ENCODE measurements around the gene PACSIN3. TPM values are rescaled to one million over a fixed set of nuclear protein-coding genes. Genes with fewer than 3 reads are reported as not detected.
A peak's percentile ranks its signal among the peaks of the same experiment; 100 is the strongest.

The PACSIN3 gene
- total RNA-seq, 1 experiment from 2014 or later: 32.0 TPM

- no peak overlapping the region for H3K4me3 ChIP-seq (ENCODE audit: low read depth, low read length, poor library complexity, severe bottlenecking)
- ChIA-PET CTCF (interaction anchor here (0.6 kb wide), 1 partner anchor 149 kb away, joined by 4 read pairs; no protein-coding TSS in a partner anchor), POLR2A (ENCODE audit: low non-redundant PET) (no interaction called here)
- intact Hi-C loops (cut with micrococcal nuclease; ENCODE audit: unreplicated experiment): no loop called here
- no peaks in the 10 kb centered on the region for H3K9me3 ChIP-seq (ENCODE audit: low read depth, low read length, poor library complexity, severe bottlenecking)
- no peaks in the 10 kb centered on the region for H3K4me1 ChIP-seq (ENCODE audit: insufficient read depth, low read length, poor library complexity, severe bottlenecking)
- BruUV-seq (replicated peaks): TSS peak; percentile 4
- H3K36me3 ChIP-seq (ENCODE audit: insufficient read depth, low read length, poor library complexity, severe bottlenecking): peaks cover 59% of the 10 kb centered on the region
- H3K27me3 ChIP-seq (replicated peaks; ENCODE audit: insufficient read depth, low read depth, low read length, poor library complexity): no peaks in the 10 kb centered on the region
- TF ChIP-seq EZH2 (IDR thresholded peaks at IDR 0.05; ENCODE audit: borderline replicate concordance, low read depth, low read length, poor library complexity, severe bottlenecking): no peak
- TF ChIP-seq, protein P1, sequence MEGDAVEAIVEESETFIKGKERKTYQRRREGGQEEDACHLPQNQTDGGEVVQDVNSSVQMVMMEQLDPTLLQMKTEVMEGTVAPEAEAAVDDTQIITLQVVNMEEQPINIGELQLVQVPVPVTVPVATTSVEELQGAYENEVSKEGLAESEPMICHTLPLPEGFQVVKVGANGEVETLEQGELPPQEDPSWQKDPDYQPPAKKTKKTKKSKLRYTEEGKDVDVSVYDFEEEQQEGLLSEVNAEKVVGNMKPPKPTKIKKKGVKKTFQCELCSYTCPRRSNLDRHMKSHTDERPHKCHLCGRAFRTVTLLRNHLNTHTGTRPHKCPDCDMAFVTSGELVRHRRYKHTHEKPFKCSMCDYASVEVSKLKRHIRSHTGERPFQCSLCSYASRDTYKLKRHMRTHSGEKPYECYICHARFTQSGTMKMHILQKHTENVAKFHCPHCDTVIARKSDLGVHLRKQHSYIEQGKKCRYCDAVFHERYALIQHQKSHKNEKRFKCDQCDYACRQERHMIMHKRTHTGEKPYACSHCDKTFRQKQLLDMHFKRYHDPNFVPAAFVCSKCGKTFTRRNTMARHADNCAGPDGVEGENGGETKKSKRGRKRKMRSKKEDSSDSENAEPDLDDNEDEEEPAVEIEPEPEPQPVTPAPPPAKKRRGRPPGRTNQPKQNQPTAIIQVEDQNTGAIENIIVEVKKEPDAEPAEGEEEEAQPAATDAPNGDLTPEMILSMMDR (conservative IDR thresholded peaks at IDR 0.05; ENCODE audit: low read depth, low read length): no peak
- DNase-seq (ENCODE audit: low spot score): no peak
- H3K27ac ChIP-seq (ENCODE audit: low read depth, low read length, poor library complexity, severe bottlenecking): no peak overlapping the region
Measured at GRCh38 chr11:47164321-47164720, 21.9 kb downstream of the PACSIN3 start.

GRCh38 chr11:47163898-47164297 is 22.3 kb downstream of the PACSIN3 start:
- Histone ChIP-seq H3K4me3 (ENCODE audit: low read depth, low read length, poor library complexity, severe bottlenecking) (no peak overlapping the region), H3K36me3 (ENCODE audit: insufficient read depth, low read length, poor library complexity, severe bottlenecking) (peaks cover 55% of the 10 kb centered on the region), H3K9me3 (ENCODE audit: low read depth, low read length, poor library complexity, severe bottlenecking) (no peaks in the 10 kb centered on the region), H3K27ac (ENCODE audit: low read depth, low read length, poor library complexity, severe bottlenecking) (no peak overlapping the region), H3K4me1 (ENCODE audit: insufficient read depth, low read length, poor library complexity, severe bottlenecking) (no peaks in the 10 kb centered on the region), H3K27me3 (replicated peaks; ENCODE audit: insufficient read depth, low read depth, low read length, poor library complexity) (no peaks in the 10 kb centered on the region)
- DNase-seq (ENCODE audit: low spot score): no peak
- BruUV-seq (replicated peaks): no TSS peak
- intact Hi-C loops (cut with micrococcal nuclease; ENCODE audit: unreplicated experiment): no loop called here
- ChIA-PET POLR2A (ENCODE audit: low non-redundant PET) (no interaction called here), CTCF (interaction anchor here (0.6 kb wide), 1 partner anchor 150 kb away, joined by 4 read pairs; no protein-coding TSS in a partner anchor)
- TF ChIP-seq, protein P1 (conservative IDR thresholded peaks at IDR 0.05; ENCODE audit: low read depth, low read length): no peak
- no peak for TF ChIP-seq EZH2 (IDR thresholded peaks at IDR 0.05; ENCODE audit: borderline replicate concordance, low read depth, low read length, poor library complexity, severe bottlenecking)

- POLR2A ChIA-PET (ENCODE audit: low non-redundant PET): interaction anchor here (0.6 to 0.7 kb wide), 2 partner anchors 27 to 192 kb away, joined by 3 to 12 read pairs; no protein-coding TSS in a partner anchor
- H3K27me3 ChIP-seq (replicated peaks; ENCODE audit: insufficient read depth, low read depth, low read length, poor library complexity): no peaks in the 10 kb centered on the region
- H3K4me3 ChIP-seq (ENCODE audit: low read depth, low read length, poor library complexity, severe bottlenecking): no peak overlapping the region
- no peaks in the 10 kb centered on the region for H3K4me1 ChIP-seq (ENCODE audit: insufficient read depth, low read length, poor library complexity, severe bottlenecking)
- no peak for DNase-seq (ENCODE audit: low spot score)
- no peak overlapping the region for H3K27ac ChIP-seq (ENCODE audit: low read depth, low read length, poor library complexity, severe bottlenecking)
- CTCF ChIA-PET: interaction anchor here (0.6 to 1.6 kb wide), 8 partner anchors 11 to 376 kb away, joined by 3 to 7 read pairs (median 4); no protein-coding TSS in a partner anchor
- peaks cover 47% of the 10 kb centered on the region for H3K36me3 ChIP-seq (ENCODE audit: insufficient read depth, low read length, poor library complexity, severe bottlenecking)
- TF ChIP-seq, protein P1 (conservative IDR thresholded peaks at IDR 0.05; ENCODE audit: low read depth, low read length): no peak
- TF ChIP-seq EZH2 (IDR thresholded peaks at IDR 0.05; ENCODE audit: borderline replicate concordance, low read depth, low read length, poor library complexity, severe bottlenecking): no peak
- intact Hi-C loops (cut with micrococcal nuclease; ENCODE audit: unreplicated experiment): no loop called here
- BruUV-seq (replicated peaks): TSS peak; percentile 10
- H3K9me3 ChIP-seq (ENCODE audit: low read depth, low read length, poor library complexity, severe bottlenecking): no peaks in the 10 kb centered on the region
Measured at GRCh38 chr11:47163193-47163592, 23.0 kb downstream of the PACSIN3 start.

Data from A673 (cell line).